WTC11 (cell line): ENCODE data around the gene OSTC.

Source experiments
- CREB1 ChIP-seq: sonication (generic); formaldehyde crosslinking; IDR thresholded peaks from 2 replicates; pipeline ENCODE4 v1.8.0; 2023; ENCODE audit warnings: mild to moderate bottlenecking, missing genetic modification reagents
- CTCF ChIP-seq: fragments of 200-600 bp; IDR thresholded peaks from 2 replicates; pipeline ENCODE4 v1.8.0; 2022; ENCODE audit warnings: antibody characterized with exemption
- KAT7 ChIP-seq: sonication (generic); formaldehyde crosslinking; IDR thresholded peaks from 2 replicates; pipeline ENCODE4 v1.8.1; 2023; ENCODE audit warnings: missing genetic modification reagents, mild to moderate bottlenecking, borderline replicate concordance
- ZNF416 ChIP-seq: fragments of 250-450 bp; sonication (Bioruptor Pico); IDR thresholded peaks from 2 replicates; pipeline ENCODE4 v1.9.0; 2021; ENCODE audit warnings: mild to moderate bottlenecking, inconsistent platforms

DNA sequence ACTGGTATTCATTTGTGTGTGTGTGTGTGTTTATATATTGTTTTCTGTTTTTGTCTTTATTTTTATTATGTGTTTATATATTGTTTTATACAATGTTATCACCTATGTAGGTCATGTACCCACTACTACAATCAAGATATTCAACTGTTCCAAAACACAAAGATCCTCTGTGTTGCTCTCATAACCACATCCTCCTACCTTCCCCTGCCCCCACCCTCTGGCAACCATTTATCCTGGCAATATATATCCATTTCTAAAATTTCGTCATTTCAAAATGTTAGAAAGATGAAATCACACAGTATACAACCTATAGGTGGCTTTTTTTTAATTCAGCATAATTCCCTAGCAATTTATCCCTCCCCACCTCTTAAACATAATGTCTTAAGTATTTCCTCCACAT, 48.9 kb upstream of the OSTC start:
- TF ChIP-seq ZNF416 (CRISPR knock-in tag) (no peak), CTCF (no peak), KAT7 (CRISPR knock-in tag) (no peak), CREB1 (CRISPR knock-in tag) (no peak)
